HepG2 (cell line): ENCODE measurements around the gene THUMPD2. TPM values are rescaled to one million over a fixed set of nuclear protein-coding genes. Genes with fewer than 3 reads are reported as not detected.

Experiments
- CBFB ChIP-seq: sonication (generic); formaldehyde crosslinking; IDR thresholded peaks from 2 replicates; pipeline ENCODE4 v1.4.0; 2020; ENCODE audit warnings: missing genetic modification reagents
- E2F2 ChIP-seq: sonication (generic); formaldehyde crosslinking; IDR thresholded peaks from 2 replicates; pipeline ENCODE4 v1.4.0; 2020; ENCODE audit warnings: missing genetic modification reagents, borderline replicate concordance
- FOXA1 ChIP-seq, 2 experiments: fragments of 450-650 bp in 1 of 2; sonication (generic) in 1 of 2; formaldehyde crosslinking in 1 of 2; IDR thresholded peaks; 2 replicates each; pipeline versions ENCODE4 v1.4.0 to v1.6.1; 2016 to 2020; ENCODE audit warnings: missing genetic modification reagents in 1 of 2
- GATAD1 ChIP-seq: IDR thresholded peaks from 2 replicates; pipeline ENCODE4 v1.6.1; 2016; ENCODE audit warnings: missing genetic modification reagents, missing compliant biosample characterization
- HIC2 ChIP-seq: sonication (generic); formaldehyde crosslinking; IDR thresholded peaks from 2 replicates; pipeline ENCODE4 v1.9.0; 2022; ENCODE audit warnings: low read depth, missing genetic modification reagents
- IRF1 ChIP-seq: sonication (generic); formaldehyde crosslinking; IDR thresholded peaks from 2 replicates; pipeline ENCODE4 v1.4.0; 2020; ENCODE audit warnings: low read depth, mild to moderate bottlenecking, missing genetic modification reagents
- MAFF ChIP-seq: IDR thresholded peaks from 2 replicates; pipeline ENCODE4 v1.6.1; 2011; ENCODE audit warnings: low read depth, low read length, improper control_type of control experiment
- POLR2A ChIP-seq, 2 experiments: IDR thresholded peaks; 2 replicates each; pipeline ENCODE4 v1.6.1; 2011; ENCODE audit warnings: low read depth in 2 of 2, low read length in 2 of 2, mild to moderate bottlenecking in 1 of 2, moderate library complexity in 1 of 2; ENCODE audit not compliant: insufficient read depth in 1 of 2
- PREB ChIP-seq: sonication (generic); formaldehyde crosslinking; IDR thresholded peaks from 2 replicates; pipeline ENCODE4 v1.4.0; 2020; ENCODE audit warnings: missing genetic modification reagents
- REST ChIP-seq, 2 experiments: IDR thresholded peaks; 2 replicates each; pipeline ENCODE4 v1.6.1; 2011 to 2012; ENCODE audit warnings: low read length in 2 of 2, borderline replicate concordance in 1 of 2, low read depth in 1 of 2, mild to moderate bottlenecking in 1 of 2, moderate library complexity in 1 of 2
- SMARCC2 ChIP-seq: fragments of 450-650 bp; IDR thresholded peaks from 2 replicates; pipeline ENCODE4 v1.6.1; 2017; ENCODE audit warnings: antibody characterized with exemption, mild to moderate bottlenecking
- SPEN ChIP-seq: sonication (generic); formaldehyde crosslinking; IDR thresholded peaks from 2 replicates; pipeline ENCODE4 v1.5.1; 2020; ENCODE audit warnings: low read depth, mild to moderate bottlenecking, missing genetic modification reagents
- ZBTB21 ChIP-seq: sonication (generic); formaldehyde crosslinking; IDR thresholded peaks from 2 replicates; pipeline ENCODE4 v1.4.0; 2020; ENCODE audit warnings: missing genetic modification reagents
- ZFP36L1 ChIP-seq: sonication (generic); formaldehyde crosslinking; IDR thresholded peaks from 2 replicates; pipeline ENCODE4 v1.8.0; 2022; ENCODE audit warnings: mild to moderate bottlenecking, missing genetic modification reagents, moderate library complexity
- ZFP36L2 ChIP-seq: sonication (generic); formaldehyde crosslinking; IDR thresholded peaks from 2 replicates; pipeline ENCODE4 v1.4.0; 2020; ENCODE audit warnings: missing genetic modification reagents
- ZFX ChIP-seq: sonication (generic); formaldehyde crosslinking; IDR thresholded peaks from 2 replicates; pipeline ENCODE4 v1.4.0; 2020; ENCODE audit warnings: mild to moderate bottlenecking, low read depth, missing genetic modification reagents, moderate library complexity
- ZNF234 ChIP-seq: sonication (generic); formaldehyde crosslinking; conservative IDR thresholded peaks from 2 replicates; pipeline ENCODE4 v1.5.1; 2020; ENCODE audit warnings: mild to moderate bottlenecking, missing genetic modification reagents
- ZNF329 ChIP-seq: sonication (generic); formaldehyde crosslinking; IDR thresholded peaks from 2 replicates; pipeline ENCODE4 v1.9.0; 2021; ENCODE audit warnings: low read depth, mild to moderate bottlenecking, missing genetic modification reagents
- ZNF616 ChIP-seq: sonication (generic); formaldehyde crosslinking; IDR thresholded peaks from 2 replicates; pipeline ENCODE4 v1.5.0; 2020; ENCODE audit warnings: low read depth, mild to moderate bottlenecking, missing genetic modification reagents
- ZNF773 ChIP-seq: sonication (generic); formaldehyde crosslinking; IDR thresholded peaks from 2 replicates; pipeline ENCODE4 v1.4.0; 2020; ENCODE audit warnings: missing genetic modification reagents, borderline replicate concordance
- ZNF775 ChIP-seq: sonication (generic); formaldehyde crosslinking; IDR thresholded peaks from 2 replicates; pipeline ENCODE4 v1.4.0; 2020; ENCODE audit warnings: missing genetic modification reagents, mild to moderate bottlenecking, moderate library complexity, borderline replicate concordance
- ZNF891 ChIP-seq: sonication (generic); formaldehyde crosslinking; IDR thresholded peaks from 2 replicates; pipeline ENCODE4 v1.5.0; 2020; ENCODE audit warnings: mild to moderate bottlenecking, missing genetic modification reagents
- ZSCAN25 ChIP-seq: sonication (generic); formaldehyde crosslinking; IDR thresholded peaks from 2 replicates; pipeline ENCODE4 v1.8.0; 2022; ENCODE audit warnings: mild to moderate bottlenecking, missing genetic modification reagents
- polyA plus RNA-seq, 8 experiments: library from polyadenylated mRNA; depleted of rRNA in 3 of 8; stranded (reverse) in 7 of 8; unstranded in 1 of 8; fragments of >200 nt; fragmentation: Illumina TruSeq in 4 of 8; extraction: Trizol in 4 of 8; gene quantifications; 2 replicates each; pipeline versions ENCODE4 v1.2.1 to v1.2.3, GENCODE V29; 2011 to 2016; ENCODE audit warnings: low read depth in 4 of 8, missing spikeins in 1 of 8, mixed read lengths in 1 of 8; ENCODE audit not compliant: insufficient read depth in 1 of 8
- total RNA-seq, 5 experiments: library from RNA; depleted of rRNA; stranded (reverse); fragments of >200 nt; fragmentation: Illumina TruSeq; extraction: Trizol; gene quantifications; 2 replicates each; pipeline ENCODE4 v1.2.3, GENCODE V29; 2016; ENCODE audit warnings: low read depth in 1 of 5

The THUMPD2 gene
- total and polyA plus RNA-seq, 2 of the 13 experiments (the other 11 are each of a cell fraction or from before 2014, with no cell fraction given) = 11.8 to 15.6 TPM

GRCh38 chr2:39779341-39779851, 338 bp upstream of the THUMPD2 start (continued):
- no peak for TF ChIP-seq REST (IDR thresholded peaks at IDR 0.05; ENCODE audit: borderline replicate concordance in 1 of 2, low read depth in 1 of 2, low read length in 2 of 2)
- TF ChIP-seq ZNF775 (CRISPR knock-in tag) = no peak
- no peak for TF ChIP-seq MAFF
- TF ChIP-seq ZNF616 (CRISPR knock-in tag) = no peak
- TF ChIP-seq ZSCAN25 (CRISPR knock-in tag) = peak; percentile 71; the same call in 1 of the 2 replicates
- TF ChIP-seq ZBTB21 (CRISPR knock-in tag) = no peak
- TF ChIP-seq ZNF234 = no peak
- TF ChIP-seq GATAD1 (CRISPR knock-in tag) = no peak
- no peak for TF ChIP-seq POLR2A (IDR thresholded peaks at IDR 0.05; ENCODE audit: insufficient read depth in 1 of 2, low read depth in 2 of 2, low read length in 2 of 2)
- TF ChIP-seq ZFX (CRISPR knock-in tag) = no peak
- no peak for TF ChIP-seq HIC2 (CRISPR knock-in tag)
- TF ChIP-seq CBFB = no peak
- no peak for TF ChIP-seq ZFP36L2 (CRISPR knock-in tag)
- no peak for TF ChIP-seq FOXA1 (IDR thresholded peaks at IDR 0.05)
- TF ChIP-seq FOXA1 (CRISPR knock-in tag; IDR thresholded peaks at IDR 0.05) = no peak
- no peak for TF ChIP-seq ZNF773 (CRISPR knock-in tag)
- no peak for TF ChIP-seq SPEN
- TF ChIP-seq IRF1 (CRISPR knock-in tag) = no peak
- no peak for TF ChIP-seq PREB
- TF ChIP-seq E2F2 (CRISPR knock-in tag) = no peak
- no peak for TF ChIP-seq SMARCC2
- no peak for TF ChIP-seq ZNF329
- no peak for TF ChIP-seq ZFP36L1 (CRISPR knock-in tag)
- TF ChIP-seq ZNF891 (CRISPR knock-in tag) = no peak
